AG10803 (cell line): ENCODE measurements around the gene GALNT17.

ENCODE experiments used
- DNase-seq: peaks from one replicate; pipeline ENCODE4 v3.0.0; 2010; ENCODE audit warnings: low read depth
- H3K4me3 ChIP-seq: 2 replicates; pipeline ENCODE4 v1.5.1; 2011; ENCODE audit warnings: mild to moderate bottlenecking, low read length, control low read depth
- TF ChIP-seq, protein P1 (sequence below): conservative IDR thresholded peaks from 2 replicates; pipeline ENCODE4 v1.5.1; 2011; ENCODE audit warnings: mild to moderate bottlenecking, low read length, control low read depth, inconsistent platforms

The GALNT17 gene

GRCh38 chr7:71555758-71556157, 423.8 kb downstream of the GALNT17 start:
- TF ChIP-seq, protein P1, sequence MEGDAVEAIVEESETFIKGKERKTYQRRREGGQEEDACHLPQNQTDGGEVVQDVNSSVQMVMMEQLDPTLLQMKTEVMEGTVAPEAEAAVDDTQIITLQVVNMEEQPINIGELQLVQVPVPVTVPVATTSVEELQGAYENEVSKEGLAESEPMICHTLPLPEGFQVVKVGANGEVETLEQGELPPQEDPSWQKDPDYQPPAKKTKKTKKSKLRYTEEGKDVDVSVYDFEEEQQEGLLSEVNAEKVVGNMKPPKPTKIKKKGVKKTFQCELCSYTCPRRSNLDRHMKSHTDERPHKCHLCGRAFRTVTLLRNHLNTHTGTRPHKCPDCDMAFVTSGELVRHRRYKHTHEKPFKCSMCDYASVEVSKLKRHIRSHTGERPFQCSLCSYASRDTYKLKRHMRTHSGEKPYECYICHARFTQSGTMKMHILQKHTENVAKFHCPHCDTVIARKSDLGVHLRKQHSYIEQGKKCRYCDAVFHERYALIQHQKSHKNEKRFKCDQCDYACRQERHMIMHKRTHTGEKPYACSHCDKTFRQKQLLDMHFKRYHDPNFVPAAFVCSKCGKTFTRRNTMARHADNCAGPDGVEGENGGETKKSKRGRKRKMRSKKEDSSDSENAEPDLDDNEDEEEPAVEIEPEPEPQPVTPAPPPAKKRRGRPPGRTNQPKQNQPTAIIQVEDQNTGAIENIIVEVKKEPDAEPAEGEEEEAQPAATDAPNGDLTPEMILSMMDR: no peak
- no peak overlapping the region for H3K4me3 ChIP-seq
- no peak for DNase-seq

DNA sequence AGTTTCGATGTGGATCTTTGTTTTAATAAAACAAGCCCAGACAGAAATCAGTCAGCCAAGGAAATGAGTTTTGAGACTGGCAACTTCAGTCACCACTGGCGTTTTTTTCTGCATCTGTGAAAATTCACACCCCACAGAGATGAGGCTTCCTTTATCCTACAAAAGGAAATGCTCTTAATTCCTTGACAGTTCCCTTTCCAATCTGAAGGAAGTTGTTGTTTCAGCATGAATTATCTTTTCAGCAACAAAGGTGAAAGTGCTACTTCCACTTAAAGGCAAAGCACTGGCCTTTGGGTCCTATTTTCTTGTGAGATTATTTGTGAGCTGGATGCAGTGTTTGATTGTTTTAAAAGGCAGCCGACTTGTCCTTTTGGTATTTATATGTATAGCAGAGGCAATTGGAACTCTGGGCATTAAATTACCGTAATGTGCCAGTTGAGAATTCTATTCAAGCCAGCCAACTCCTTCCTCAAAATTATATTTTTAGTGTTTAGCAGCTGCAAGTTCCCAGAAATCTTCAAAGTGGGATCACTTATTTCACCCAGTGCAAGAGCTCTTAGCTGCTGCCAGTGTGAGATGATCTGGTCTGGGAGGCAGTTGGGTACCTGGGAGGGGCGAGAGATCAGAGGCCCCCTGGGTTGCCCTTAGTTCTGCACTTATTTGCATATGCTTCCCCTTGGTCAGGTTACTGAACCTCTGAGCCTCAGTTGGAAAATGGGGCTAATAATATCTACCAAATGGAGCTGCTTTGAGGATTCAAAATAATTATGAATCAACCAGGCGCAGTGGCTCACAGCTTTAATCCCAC, 427.1 kb downstream of the GALNT17 start:
- DNase-seq: no peak
- TF ChIP-seq, protein P1: no peak
- H3K4me3 ChIP-seq: no peak overlapping the region

- TF ChIP-seq, protein P1: no peak
- no peak for DNase-seq
- H3K4me3 ChIP-seq: no peak overlapping the region
Measured at GRCh38 chr7:71560354-71560995, 428.5 kb downstream of the GALNT17 start.

GRCh38 chr7:71563276-71563675, 431.3 kb downstream of the GALNT17 start:
- no peak for DNase-seq
- TF ChIP-seq, protein P1: no peak
- no peak overlapping the region for H3K4me3 ChIP-seq

DNA sequence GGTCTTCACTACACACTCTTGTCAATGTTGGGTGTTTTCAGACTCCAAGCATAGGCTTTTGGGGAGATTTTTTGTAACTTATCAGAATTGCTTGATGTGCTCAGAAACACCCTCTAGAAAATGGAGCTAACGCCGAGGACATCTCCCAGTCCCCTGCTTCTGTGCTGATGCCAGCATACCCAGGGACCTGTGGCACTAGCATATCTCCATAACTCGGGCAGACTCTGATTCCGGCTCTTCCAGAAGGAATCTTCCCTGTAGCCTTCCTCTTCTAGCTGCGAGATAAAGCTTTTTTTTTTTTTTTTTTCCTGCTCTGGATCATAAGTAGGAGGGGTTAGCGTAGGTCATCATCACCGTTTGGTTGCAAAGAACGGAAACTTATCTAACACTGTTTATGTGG, 434.4 kb downstream of the GALNT17 start:
- H3K4me3 ChIP-seq: no peak overlapping the region
- TF ChIP-seq, protein P1: no peak
- DNase-seq: no peak

DNA sequence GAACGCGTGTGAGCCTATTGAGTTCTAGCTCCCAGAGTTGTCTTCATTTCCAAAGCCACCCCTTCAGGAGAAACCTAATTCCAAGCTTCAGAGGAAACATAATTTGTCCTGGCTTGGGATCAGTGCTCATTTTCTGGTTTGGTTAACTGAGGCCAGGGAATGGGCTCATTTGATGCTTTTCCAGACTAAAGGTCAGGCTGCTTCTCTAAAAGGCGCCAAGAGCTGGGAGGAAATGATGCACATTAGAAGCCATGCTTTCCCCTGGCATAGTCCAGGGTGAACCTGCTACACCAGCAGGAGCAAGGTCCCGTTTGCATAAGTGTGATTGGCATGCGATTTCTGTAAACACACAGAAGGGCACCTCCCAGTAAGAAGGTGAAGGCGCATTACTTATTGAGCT, 435.0 kb downstream of the GALNT17 start:
- no peak overlapping the region for H3K4me3 ChIP-seq
- DNase-seq: no peak
- TF ChIP-seq, protein P1: no peak
